ENCODE measurements around the gene URB2. TPM values are rescaled to one million over a fixed set of nuclear protein-coding genes. Genes with fewer than 3 reads are reported as not detected.
"Not testable (repeated sequence)": the region's sequence is repeated elsewhere in the genome, so short reads cannot be mapped to it uniquely, and the experiment has no call there.

URB2 gene
- total RNA-seq, 1 experiment from 2014 or later, result 20.4 TPM

DNA sequence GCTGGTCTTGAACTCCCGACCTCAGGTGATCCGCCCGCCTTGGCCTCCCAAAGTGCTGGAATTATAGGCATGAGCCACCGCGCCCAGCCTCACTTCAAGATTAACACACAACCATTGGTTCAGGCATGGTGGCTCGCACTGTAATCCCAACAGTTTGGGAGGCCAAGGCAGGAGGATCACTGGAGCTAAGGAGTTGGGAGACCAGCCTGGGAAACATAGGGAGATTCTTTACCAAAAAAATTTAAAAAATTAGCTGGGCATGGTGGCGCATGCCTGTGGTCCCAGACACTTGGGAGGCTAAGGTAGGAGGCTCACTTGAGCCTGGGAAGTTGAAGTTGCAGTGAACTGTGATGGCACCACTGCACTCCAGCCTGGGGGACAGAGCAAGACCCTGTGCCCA is 30.2 kb upstream of the URB2 start:
- POLR2A ChIA-PET; CTCF ChIA-PET; H3K27me3 ChIP-seq (ENCODE audit: insufficient read depth, low read length): not testable (repeated sequence)

DNA sequence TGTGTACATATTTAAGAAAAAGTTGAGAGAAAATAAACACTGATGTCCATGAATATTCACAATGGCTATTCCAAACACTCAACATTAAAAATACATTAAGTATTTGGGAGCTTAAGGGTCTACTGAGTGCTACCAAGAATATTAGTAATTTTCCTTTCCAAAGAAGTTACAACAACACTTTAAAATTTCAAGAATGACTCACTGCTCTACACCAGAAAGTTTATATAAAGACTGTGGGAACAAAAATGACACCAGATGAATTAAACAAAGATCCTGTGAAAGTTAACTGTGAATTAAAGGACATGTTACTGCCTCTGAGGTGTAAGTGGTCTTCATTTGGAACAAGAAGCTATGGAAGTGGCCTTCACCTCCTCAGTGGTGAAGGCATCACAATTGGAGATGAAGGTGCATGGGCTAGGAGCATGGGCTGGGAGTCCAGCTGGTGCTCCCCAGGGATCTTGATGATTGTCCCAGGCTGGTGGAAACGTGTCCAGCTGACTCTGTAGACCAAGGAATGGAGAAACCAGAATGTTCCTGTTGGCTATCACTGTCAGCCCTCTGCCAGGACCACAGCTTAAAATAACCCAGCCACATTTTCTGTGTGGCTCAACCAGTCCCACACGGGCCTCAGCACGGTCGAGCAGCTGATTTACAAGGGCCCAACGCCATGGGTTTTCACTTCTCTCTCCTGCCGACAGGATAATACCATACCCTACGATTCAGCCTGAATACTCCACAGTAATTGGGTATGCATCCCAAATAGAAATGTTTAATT is 28.9 kb upstream of the URB2 start:
- Histone ChIP-seq H3K27ac (ENCODE audit: low read depth, low read length) (no peak overlapping the region), H3K4me2 (ENCODE audit: low read length) (no peak overlapping the region), H4K20me1 (ENCODE audit: insufficient read depth) (no peaks in the 10 kb centered on the region; the same call in 1 of the 2 replicates), H3K27me3 (ENCODE audit: insufficient read depth, low read length) (no peaks in the 10 kb centered on the region), H3K36me3 (ENCODE audit: control insufficient read depth in 1 of 2, insufficient read depth in 2 of 2, low read length in 2 of 2) (peaks cover 17% of the 10 kb centered on the region in 2 experiments; a peak in 3 of 4 replicates), H2AFZ (ENCODE audit: low read depth, low read length, poor library complexity, severe bottlenecking) (no peak overlapping the region), H3K4me1 (ENCODE audit: control insufficient read depth in 1 of 2, insufficient read depth in 2 of 2, low read length in 2 of 2) (no peaks in the 10 kb centered on the region), H3K9me3 (ENCODE audit: control insufficient read depth in 1 of 2, insufficient read depth in 1 of 2, low read depth in 1 of 2, low read length in 2 of 2) (no peaks in the 10 kb centered on the region), H3K79me2 (ENCODE audit: insufficient read depth, low read length) (peaks cover 14% of the 10 kb centered on the region), H3K9me2 (ENCODE audit: insufficient read depth) (no peaks in the 10 kb centered on the region), H3K9ac (ENCODE audit: low read length) (no peak overlapping the region), H3K4me3 (replicated peaks in 1 of 2; ENCODE audit: low read depth in 1 of 2, low read length in 2 of 2) (no peak overlapping the region)
- no TSS peak for BruUV-seq (replicated peaks)
- DNase-seq (ENCODE audit: low read depth, low spot score) (no peak), ATAC-seq (no peak)
- RAD21 ChIA-PET (ENCODE audit: low non-redundant PET in 1 of 2, low total read pairs in 2 of 2, uncharacterized antibody in 2 of 2, unreplicated experiment in 2 of 2), result no interaction called here
- CTCF ChIA-PET, result interaction anchor here (0.6 kb wide), 1 partner anchor 38 kb away, joined by 3 read pairs; the partner anchor contains the start of gene ABCB10
- POLR2A ChIA-PET, result no interaction called here
- intact Hi-C loops (cut with micrococcal nuclease), result no loop called here
- TF ChIP-seq ZNF274 (IDR thresholded peaks at IDR 0.05; ENCODE audit: low read depth, low read length), result no peak
- no peak for TF ChIP-seq EZH2phosphoT487 (IDR thresholded peaks at IDR 0.05; ENCODE audit: borderline replicate concordance)
- TF ChIP-seq CTCF (IDR thresholded peaks at IDR 0.05 in 2 of 3, conservative IDR thresholded peaks at IDR 0.05 in 1 of 3; ENCODE audit: borderline replicate concordance in 1 of 3, insufficient read depth in 1 of 3, low read depth in 2 of 3, low read length in 2 of 3), result no peak
- no peak for TF ChIP-seq POLR2A (IDR thresholded peaks at IDR 0.05; ENCODE audit: borderline replicate concordance, extremely low read depth, insufficient read depth, insufficient read length)
- no peak for TF ChIP-seq SIN3A (IDR thresholded peaks at IDR 0.05; ENCODE audit: low read depth)
- TF ChIP-seq SP1 (IDR thresholded peaks at IDR 0.05; ENCODE audit: low read depth), result no peak
- no peak for TF ChIP-seq ATF3 (IDR thresholded peaks at IDR 0.05)
- TF ChIP-seq, protein P1, sequence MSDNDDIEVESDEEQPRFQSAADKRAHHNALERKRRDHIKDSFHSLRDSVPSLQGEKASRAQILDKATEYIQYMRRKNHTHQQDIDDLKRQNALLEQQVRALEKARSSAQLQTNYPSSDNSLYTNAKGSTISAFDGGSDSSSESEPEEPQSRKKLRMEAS (IDR thresholded peaks at IDR 0.05), result no peak
- no peak for TF ChIP-seq SRF (IDR thresholded peaks at IDR 0.05; ENCODE audit: low read depth)
- TF ChIP-seq POLR2AphosphoS5 (IDR thresholded peaks at IDR 0.05; ENCODE audit: low read depth, low read length), result no peak
- no peak for TF ChIP-seq REST (IDR thresholded peaks at IDR 0.05; ENCODE audit: low read depth)

More for the DNA sequence above, 30.2 kb upstream of the URB2 start:
- BruUV-seq (replicated peaks); H2AFZ ChIP-seq (ENCODE audit: low read depth, low read length, poor library complexity, severe bottlenecking); ATAC-seq; H4K20me1 ChIP-seq (ENCODE audit: insufficient read depth); RAD21 ChIA-PET (ENCODE audit: low non-redundant PET in 1 of 2, low total read pairs in 2 of 2, uncharacterized antibody in 2 of 2, unreplicated experiment in 2 of 2); H3K4me1 ChIP-seq (ENCODE audit: control insufficient read depth in 1 of 2, insufficient read depth in 2 of 2, low read length in 2 of 2); H3K4me3 ChIP-seq (replicated peaks in 1 of 2; ENCODE audit: low read depth in 1 of 2, low read length in 2 of 2); DNase-seq (ENCODE audit: low read depth, low spot score); H3K27ac ChIP-seq (ENCODE audit: low read depth, low read length); H3K9me3 ChIP-seq (ENCODE audit: control insufficient read depth in 1 of 2, insufficient read depth in 1 of 2, low read depth in 1 of 2, low read length in 2 of 2); H3K9ac ChIP-seq (ENCODE audit: low read length); H3K36me3 ChIP-seq (ENCODE audit: control insufficient read depth in 1 of 2, insufficient read depth in 2 of 2, low read length in 2 of 2); intact Hi-C loops (cut with micrococcal nuclease); H3K9me2 ChIP-seq (ENCODE audit: insufficient read depth); H3K4me2 ChIP-seq (ENCODE audit: low read length): not testable (repeated sequence)
- peaks cover 11% of the 10 kb centered on the region for H3K79me2 ChIP-seq (ENCODE audit: insufficient read depth, low read length)
